ENCODE results near the gene ZNF175.
"Not testable (repeated sequence)": the region's sequence is repeated elsewhere in the genome, so short reads cannot be mapped to it uniquely, and the experiment has no call there.

The ZNF175 gene

DNA sequence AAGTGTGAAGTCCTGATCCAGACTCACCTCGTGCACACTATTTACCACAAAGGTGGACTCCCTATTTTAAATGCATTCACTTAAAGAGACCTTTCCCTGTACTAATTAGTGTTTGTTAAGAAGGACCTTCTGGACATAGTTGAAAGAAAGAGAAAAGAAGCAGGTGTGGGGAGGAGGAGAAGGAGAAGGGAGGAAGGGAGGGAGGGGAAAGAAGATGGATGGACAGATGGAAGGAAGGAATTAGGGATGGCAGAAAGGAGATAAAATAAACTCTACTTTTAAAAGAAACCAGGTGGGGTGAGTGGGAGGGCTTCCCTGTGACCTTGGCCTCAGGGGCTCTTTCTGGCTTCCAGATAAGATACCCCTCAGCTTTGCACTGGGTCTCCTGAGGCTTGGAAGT, 21.4 kb downstream of the ZNF175 start:
- DNase-seq (ENCODE audit: low read depth) = no peak

DNA sequence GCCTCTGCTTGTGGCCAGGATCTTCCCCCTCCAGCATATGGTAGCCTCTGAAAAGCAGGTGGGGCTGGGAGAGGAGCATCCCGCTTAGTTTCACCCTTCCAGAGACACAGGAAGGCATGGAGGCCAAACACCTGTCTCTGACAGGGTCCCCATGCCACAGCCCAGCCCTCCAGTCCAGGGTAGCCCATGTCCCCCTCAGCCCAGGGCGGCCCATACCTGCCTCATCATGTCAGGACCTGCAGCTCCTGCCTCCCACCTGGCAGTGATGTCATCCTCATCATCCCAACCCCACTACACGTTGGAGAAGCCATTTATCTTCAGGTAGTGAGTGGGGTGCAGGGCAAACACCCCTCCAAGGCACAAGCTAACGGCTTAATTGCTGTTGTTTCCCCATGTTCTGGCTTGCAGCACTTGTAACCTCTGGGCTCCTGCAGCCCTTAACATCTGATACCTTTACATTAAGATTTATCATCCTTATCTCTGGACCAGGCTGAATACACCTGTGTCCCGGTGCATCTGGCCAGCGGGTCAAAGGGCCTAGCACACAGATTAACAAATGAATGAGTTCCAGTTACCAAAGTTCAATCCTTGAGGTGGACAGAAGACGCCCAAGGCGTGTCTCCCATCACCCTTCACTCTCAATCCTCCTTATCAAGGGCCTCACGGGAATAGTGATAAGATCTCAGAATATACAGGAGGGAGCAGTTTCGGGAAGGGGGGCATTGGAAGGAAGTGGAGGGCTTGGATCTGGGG, 22.2 kb downstream of the ZNF175 start:
- DNase-seq (ENCODE audit: low read depth) = no peak

DNA sequence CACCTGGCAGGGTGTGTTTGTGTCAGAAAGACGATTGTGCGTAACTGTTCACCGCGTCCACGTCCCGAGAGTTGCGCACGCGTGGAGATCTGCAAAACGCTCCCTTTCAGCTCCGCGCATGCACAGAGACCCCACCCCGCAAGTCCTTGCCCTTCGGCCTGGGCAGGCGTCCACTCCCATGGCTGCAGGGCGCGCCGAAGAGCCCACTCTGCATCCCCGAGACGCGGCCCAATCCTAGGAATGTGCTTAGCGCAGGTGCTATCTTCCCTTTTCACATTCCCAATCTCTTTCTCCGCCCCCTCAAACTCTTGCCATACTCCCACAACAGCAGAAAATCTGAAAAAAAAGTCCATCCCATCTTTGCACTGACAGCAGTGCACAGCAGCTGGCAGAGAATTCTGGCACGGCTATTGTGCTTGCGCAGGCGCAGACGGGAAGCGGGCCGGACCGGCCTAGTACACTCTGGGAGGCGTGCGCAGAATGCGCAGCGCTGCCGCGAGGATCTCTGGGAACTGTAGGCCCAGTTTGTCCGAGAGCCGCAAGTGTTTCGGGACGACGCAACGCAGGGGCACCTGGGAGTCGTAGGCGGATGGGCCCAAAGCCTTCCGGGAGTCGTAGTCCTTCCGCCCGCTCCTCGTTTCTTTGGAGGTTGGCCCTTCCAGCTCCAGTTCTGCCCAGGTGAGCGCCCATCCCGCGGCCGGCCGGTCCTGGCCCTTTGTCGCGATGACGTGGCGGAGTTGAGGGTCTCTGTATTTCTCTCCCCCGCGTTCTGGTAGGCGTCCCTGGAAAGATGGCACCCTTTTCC, 23.1 kb downstream of the ZNF175 start:
- DNase-seq (ENCODE audit: low read depth) = peak; percentile 96

DNA sequence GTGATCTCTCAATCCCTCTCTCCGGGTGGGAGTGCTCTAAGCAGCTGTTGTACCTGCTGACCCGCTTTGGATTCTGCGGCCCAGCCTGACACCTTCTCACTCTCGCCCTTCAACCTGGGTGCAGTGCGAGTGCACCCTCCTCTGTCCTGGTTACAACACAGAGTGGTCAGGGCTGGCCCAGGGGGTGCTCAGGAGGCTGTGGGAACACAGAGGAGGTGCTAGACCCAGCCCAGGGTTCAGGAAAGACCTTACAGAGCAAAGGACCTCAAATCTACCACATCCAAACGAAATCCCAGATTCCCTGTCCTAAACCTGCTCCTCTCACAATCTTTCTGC, 23.7 kb downstream of the ZNF175 start:
- DNase-seq (ENCODE audit: low read depth) = no peak

DNA sequence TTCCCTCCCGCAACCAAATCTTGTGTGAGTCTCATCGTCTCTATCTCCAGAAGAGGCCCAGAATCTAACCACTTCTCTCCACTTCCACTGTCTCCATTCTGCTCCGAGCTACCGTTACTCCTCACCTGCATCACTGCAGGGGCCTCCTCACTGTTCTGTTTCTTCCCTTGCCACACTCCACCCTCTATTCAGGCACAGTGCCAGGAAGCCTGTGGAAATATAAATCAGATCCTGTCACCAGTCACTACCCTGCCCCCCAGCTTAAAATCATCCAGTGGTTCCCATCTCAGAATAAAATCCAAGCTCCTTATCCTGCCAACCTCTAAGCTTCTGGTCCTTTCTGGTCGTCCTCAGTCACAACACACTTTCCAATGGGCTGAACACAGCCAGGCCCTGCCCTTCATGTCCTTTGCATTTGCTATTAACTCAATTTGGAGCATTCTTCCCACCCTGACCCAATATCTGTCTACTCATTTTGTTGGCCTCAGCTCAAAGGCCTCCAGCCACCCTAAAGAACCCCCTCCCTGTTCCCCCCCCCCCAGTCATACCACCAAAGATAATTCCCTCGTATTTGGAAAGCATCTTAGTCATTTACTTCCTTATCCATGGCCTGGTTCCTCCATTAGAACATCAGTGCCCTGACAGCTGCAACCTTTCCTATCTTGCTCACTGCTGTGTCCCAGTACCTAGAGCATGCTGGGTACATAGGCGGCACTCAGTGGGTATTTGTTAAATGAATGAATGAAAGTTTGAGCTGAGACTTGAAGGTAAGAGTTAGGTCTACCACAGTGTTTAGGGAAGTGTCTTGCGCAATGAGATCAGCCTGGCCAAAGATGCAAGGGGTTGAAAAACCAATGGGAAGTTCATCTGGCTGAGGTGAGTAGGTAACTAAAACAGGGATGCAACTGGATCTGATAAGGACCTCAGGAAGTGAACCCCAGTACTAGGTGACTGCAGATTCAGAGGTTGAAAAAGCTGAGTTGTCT, 24.4 kb downstream of the ZNF175 start:
- no peak for DNase-seq (ENCODE audit: low read depth)

DNA sequence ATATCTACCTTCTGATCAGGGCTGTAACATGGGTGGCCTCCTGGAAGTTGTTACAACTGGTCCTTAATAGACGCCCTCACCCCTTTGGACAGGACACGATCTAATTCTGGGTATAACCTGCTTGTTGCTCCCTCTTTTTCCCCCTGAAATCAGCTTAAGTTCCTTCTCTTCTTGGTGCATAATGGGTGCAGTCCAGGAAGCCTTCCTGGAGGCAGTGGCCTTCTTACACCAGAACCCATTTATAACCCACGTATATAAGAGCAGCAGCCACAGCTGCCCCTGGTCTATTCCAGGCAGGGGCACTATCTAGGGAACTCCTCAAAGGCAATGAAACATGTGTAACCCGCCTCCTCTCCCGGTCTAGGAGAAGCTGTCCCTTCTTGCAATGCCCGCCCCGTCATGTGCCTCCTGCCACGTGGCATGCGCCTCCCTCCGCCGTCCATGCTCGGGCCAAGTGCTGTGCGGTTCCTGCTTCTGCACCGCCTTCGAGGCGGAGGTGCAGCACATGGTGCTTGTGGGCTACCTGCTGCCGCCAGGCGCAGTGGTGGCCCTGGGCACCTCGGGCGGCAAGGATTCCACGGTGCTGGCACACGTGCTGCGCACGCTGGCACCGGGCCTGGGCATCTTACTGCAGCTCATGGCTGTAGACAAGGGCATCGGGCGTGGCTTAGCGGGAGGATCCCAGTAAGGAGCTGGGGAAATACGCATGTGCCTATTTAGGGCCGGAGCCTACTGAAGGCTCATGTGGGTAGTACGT, 27.3 kb downstream of the ZNF175 start:
- DNase-seq (ENCODE audit: low read depth) = no peak

DNA sequence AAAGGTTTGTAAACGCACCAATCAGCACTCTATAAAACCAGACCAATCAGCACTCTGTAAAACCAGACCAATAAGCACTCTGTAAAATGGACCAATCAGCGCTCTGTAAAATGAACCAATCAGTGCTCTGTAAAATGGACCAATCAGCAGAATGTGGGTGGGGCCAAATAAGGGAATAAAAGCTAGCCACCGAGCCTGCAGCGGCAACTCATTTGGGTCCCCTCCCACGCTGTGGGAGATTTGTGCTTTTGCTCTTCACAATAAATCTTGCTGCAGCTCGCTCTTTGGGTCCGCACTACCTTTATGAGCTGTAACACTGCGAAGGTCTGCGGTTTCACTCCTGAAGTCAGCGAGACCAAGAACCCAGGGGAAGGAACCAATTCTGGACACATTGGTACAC, 28.0 kb downstream of the ZNF175 start:
- no peak for DNase-seq (ENCODE audit: low read depth)

DNA sequence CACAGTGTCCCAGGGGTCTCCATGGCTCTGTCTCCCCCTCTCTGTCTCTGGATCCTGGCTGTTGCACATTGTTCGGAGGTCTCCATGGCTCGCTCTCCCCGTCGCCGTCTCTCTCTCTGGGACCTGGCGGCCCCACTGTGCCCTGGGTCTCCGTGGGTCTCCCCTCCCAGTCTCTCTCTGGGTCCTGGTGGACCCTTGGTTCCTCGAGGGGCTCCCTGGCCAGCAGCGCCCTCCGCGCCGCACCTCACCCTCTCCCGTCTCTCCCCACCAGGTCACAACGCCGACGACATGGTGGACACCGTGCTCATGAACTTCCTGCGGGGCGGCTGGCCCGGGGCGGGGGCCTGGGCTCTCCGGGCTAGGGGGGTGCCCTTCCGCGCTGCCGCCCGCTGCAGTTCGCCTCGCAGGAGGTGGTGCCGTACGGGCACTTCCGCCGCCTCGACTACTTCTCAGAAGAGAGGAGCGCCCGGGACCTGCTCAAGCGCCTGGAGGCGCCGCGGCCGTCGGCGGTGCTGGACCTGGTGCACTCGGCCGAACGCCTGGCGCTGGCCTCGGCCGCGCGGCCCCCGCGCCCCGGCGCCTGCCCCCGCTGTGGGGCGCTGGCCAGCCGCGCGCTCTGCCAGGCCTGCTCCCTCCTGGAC, 30.0 kb downstream of the ZNF175 start:
- DNase-seq (ENCODE audit: low read depth) = no peak

DNA sequence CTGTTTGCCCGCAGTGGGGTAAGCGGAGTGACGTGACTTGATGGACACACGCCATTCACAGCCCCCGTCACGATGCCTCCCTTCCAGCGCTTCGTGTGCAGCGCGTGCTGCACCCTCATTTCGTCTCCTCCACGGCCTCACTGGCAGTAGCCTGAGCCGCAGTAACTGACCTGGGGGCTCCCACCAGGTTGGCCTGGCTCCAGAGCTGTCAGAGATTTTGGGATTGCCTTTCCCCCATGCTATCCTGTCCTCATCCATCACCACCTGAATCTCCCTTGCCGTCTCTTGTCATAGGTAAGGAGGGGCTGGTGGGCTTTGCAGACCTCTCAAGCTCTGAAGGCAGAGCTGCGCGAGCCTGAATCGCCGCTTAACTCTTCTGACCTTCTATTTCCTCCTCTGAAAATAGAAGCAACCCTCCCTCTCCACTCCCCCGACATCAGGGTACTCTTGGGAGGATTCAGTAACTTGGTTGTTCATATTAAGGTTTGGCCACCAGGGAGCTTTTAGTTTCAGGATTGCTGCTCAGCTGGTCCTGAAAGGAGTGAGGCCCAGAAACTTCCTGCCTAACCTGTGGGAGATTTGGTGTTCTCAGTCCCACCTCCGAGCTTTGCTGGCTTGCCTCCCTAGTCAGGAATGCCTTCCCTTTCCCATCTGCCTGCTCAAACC, 31.2 kb downstream of the ZNF175 start:
- DNase-seq (ENCODE audit: low read depth) = no peak

DNA sequence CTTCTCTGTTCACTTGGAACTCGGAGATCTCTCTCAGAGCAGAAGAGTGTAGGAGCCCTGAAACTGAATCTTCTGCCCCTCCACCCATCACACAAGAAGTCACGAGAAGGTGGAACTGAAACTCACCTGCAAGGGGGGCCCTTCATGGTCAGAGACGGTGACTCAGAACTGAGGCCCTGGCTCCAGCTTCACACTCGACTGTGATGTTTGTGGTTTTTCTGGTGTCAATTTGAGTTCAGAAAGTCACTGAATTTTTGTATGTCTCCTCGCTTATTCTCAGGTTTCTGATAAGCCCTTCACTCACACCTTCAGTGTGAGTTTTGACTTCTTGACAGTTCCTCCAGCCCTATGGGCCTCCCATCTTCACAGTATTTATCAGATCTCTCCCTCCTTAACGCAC, 36.0 kb downstream of the ZNF175 start:
- DNase-seq (ENCODE audit: low read depth) = no peak

DNA sequence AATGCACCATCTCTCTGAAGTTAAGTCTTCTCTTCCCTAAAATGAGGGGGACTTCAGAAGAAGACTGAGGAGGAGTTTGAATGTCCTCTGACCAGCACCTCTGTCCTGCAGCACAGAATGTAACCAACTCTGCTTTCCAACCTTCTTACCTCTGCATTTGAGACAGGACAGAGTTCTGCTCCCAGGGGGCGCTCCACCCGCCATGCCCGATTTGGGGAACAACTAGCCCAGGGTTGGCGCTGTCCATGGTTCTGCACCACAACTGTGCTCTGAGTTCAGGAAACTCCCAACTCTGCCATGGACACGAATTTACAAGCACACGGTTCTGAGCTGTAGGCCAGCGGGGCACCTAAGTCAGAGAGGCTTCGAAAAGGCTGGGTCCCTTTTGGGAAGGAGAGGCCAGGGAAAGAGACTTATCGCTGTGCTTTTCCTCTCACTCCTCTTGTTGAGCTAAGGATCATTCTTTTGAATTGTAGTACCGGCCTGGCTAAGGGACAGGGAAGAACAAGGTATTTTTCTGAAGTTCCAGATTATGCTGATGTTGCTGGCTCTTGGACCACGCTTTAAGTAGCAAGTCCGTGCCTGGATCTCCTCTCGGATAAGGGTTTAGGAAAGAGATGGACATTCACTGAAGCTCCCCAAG, 37.0 kb downstream of the ZNF175 start:
- peak; percentile 40 for DNase-seq (ENCODE audit: low read depth)

DNA sequence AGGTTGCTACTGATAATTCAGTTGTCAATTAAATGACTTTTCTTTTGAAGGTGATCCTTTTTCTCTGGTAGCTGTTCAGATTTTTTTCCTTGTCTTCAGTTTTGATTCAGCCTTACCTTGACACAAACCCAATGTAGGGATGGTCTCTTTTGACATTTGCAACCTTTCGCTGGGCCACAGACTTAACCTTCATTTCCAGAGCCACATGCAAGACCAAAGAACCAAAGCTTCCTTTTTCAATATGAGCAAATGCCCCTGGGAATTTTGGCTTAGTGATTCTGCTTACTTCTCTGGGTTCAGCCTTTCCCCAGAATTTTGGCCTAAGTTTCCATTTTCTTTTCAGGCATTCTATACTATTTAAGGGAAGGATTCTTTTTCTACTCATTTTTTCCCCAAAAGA, 39.5 kb downstream of the ZNF175 start:
- no peak for DNase-seq (ENCODE audit: low read depth)

DNA sequence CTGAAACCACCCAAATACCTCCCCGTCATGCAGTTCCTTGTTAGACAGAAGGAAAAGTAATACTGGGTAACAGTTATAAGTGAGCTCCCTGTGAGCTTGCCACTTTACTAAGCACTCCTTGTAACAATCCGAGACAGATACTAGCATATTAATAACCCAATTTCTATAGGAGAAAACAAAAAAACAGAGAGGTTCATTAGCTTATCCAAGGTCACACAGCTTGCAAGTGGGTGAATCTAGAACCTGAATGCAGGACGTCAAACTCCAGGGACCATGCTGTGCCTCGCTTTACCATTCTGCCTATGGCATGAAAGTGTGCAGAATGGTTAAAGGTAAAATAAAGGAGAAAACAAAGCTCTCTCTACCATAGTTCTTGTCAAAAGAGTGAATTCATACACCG, 43.7 kb downstream of the ZNF175 start:
- DNase-seq (ENCODE audit: low read depth) = no peak

DNA sequence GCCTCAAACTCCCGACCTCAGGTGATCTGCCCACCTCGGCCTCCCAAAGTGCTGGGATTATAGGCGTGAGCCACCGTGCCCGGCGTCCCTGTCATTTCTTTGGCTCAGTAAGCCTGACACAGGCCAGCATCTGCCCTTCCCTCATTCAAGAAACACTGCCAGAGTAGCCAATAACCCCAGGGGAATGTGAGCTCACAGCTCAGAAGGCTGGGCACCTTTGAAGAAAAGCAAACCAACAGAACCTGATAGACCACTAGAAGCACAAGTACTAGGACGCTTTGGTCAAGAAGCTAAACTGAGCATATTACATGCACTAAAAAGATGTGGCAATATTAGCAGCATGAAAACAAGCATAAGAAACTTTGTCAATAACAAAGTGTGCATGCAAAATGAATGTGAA, 44.9 kb downstream of the ZNF175 start:
- no peak for DNase-seq (ENCODE audit: low read depth)

DNA sequence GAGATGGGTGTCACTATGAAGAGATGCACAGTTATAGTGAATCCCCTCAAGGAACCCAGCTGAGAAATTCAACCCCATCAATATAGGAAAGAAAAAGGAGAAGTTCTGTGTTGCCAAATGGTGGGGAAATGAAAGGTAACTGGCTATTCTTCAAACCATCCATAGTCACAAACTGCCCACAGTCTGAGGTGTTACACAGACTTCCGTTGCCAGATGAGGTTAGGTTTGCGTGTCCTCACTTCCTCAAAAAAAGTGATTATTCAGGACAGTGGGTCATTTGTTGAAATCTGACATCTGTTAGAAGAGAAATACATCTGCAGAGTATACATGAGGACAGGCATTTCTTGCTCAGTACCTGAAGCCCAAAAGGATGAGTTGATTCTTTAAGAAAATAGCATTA, 50.1 kb downstream of the ZNF175 start:
- DNase-seq (ENCODE audit: low read depth) = no peak

DNA sequence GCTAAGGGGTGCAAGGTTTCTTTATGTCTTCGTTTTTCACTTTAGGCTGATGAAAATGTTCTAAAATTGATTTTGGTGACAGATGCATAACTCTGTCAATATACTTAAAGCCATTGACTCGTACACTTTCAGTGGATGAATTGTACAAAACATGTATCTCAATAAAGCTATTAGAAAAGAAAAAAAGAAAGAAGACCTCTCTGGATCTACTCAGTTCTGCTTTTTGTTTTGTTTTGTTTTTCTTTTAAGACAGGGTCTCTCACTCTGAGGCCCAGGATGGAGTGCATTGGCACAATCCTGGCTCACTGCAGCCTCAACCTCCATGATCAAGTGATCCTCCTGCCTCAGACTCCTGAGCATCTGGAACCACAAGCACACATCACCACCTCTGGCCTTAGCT, 55.6 kb downstream of the ZNF175 start:
- no peak for DNase-seq (ENCODE audit: low read depth)

DNA sequence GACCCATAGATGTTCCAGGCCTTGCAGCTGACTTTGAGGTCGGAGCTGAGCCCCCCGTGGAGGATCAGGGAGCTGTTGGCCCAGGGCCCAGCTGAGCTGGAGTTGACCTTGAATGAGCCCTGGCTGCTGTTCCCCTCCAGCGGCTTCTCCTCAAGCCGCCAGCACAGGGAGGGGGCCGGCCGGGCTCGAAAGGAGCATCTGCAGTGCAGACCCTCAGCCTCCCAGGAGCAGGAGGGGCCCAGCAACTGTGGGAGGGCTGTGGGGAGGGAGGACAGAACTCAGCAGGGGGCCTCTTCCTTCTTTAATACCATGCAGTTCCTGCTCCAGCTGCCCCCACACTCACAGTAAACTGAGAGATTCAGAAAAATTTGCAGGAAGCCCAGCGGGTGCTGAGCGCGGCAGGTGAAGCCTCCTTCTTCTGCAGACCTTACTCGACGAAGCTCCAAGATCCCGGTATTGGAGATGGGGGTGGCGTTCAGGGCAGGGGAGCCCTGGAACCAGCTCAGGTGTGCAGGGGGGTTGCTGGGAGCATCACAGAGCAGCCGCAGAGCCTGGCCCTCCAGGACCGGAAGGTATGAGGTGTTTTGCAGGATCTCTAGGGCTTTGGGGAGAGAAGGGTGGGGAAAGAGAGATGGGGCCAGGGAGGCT, 56.5 kb downstream of the ZNF175 start:
- no peak for DNase-seq (ENCODE audit: low read depth)

DNA sequence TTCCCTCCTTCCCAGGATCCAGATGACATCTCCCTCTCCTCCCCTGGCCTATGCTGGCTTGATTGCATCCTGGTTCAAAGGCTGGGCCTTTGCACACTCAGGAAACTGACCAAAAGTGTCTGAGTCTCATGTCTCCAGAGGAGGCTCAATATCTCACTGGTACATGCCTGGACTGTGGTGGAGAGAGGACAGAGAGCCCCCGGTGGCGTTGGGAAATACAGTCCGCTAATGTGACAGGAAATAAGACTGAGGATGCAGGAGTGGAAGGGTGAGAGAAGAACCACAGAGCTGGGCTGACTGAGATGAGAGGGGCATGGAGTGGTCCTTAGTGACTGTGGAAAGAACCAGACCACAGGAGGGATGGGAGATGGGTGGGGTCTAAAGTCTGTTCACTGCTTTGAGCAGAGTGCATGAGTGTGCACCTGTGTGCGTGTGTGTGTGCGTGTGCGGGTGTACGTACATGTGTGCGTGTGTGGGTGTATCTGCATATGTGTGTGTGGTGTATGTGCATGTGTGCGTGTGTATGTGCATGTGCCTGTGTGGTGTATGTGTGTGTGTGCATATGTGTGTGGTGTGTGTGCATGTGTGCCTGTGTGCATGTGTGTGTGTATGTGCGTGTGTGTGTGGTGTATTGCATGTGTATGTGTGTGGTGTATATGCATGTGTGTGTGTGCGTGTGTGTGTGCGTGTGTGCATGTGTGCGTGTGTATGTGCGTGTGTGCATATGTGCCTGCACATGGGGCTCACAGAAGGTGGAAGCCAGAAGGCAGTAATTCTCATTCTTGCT, 57.3 kb downstream of the ZNF175 start:
- DNase-seq (ENCODE audit: low read depth) = no peak

DNA sequence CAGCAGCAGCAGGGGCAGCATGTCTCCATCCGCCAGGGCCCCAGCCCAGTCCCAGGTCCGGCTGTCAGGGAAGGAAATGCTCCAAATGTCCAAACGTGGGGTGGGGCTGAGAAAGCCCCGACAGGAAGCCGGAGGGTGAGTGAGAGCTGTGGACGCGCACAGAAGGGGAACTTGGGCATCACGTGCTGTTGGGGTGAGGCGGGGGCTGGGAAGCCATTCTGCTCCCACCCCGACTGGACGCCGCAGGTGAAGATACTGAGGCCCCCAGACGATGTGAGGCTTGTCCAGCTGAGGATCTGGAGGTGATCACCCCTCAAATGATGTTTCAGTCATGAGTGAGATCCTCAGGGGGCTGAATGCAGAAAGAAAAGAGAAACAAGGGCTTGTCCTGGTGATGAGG, 59.2 kb downstream of the ZNF175 start, which contains the start of gene SIGLEC5:
Gene SIGLEC5 (minus strand): TSS at position 87 of the 400 bp plus-strand sequence. CDS start 66 bp downstream, at position 21.
- not testable (repeated sequence) for DNase-seq (ENCODE audit: low read depth)
